GM23248 (cell line): ENCODE measurements around the gene ATM.

Experiments used
- EZH2 ChIP-seq: fragments of 200-600 bp; sonication (generic); IDR thresholded peaks from 2 replicates; pipeline ENCODE4 v1.6.1; 2018; ENCODE audit warnings: antibody characterized with exemption, mild to moderate bottlenecking; ENCODE audit not compliant: insufficient read depth, poor library complexity, severe bottlenecking
- EZH2phosphoT487 ChIP-seq: fragments of 200-600 bp; sonication (generic); IDR thresholded peaks from 2 replicates; pipeline ENCODE4 v1.6.1; 2018; ENCODE audit warnings: antibody characterized with exemption, moderate library complexity, mild to moderate bottlenecking, low read depth; ENCODE audit not compliant: insufficient read depth

- TF ChIP-seq EZH2 (no peak), EZH2phosphoT487 (no peak)
Observed at GRCh38 chr11:108228251-108228650, 5.4 kb downstream of the ATM start.
